IMR-90 (cell line): ENCODE data around the gene KRTAP12-4.

Experiments used
- BHLHE40 ChIP-seq: fragments of 150-350 bp; IDR thresholded peaks from 2 replicates; pipeline ENCODE4 v1.6.1; 2016; ENCODE audit warnings: mild to moderate bottlenecking, low read depth, low read length
- MXI1 ChIP-seq: IDR thresholded peaks from 2 replicates; pipeline ENCODE4 v1.6.1; 2012; ENCODE audit warnings: low read depth, mild to moderate bottlenecking, low read length, moderate library complexity, borderline replicate concordance
- NFE2L2 ChIP-seq: fragments of 150-350 bp; IDR thresholded peaks from 2 replicates; pipeline ENCODE4 v1.6.1; 2016; ENCODE audit warnings: low read depth, mild to moderate bottlenecking, low read length
- POLR2A ChIP-seq: IDR thresholded peaks from 2 replicates; pipeline ENCODE4 v1.6.1; 2012; ENCODE audit warnings: mild to moderate bottlenecking, low read depth, low read length
- RCOR1 ChIP-seq: IDR thresholded peaks from 2 replicates; pipeline ENCODE4 v1.6.1; 2012; ENCODE audit warnings: mild to moderate bottlenecking, low read length, improper control_type of control experiment; ENCODE audit not compliant: insufficient replicate concordance
- RFX5 ChIP-seq: IDR thresholded peaks from 2 replicates; pipeline ENCODE4 v1.8.0; 2012; ENCODE audit warnings: low read depth, mild to moderate bottlenecking, low read length, moderate library complexity
- TF ChIP-seq, protein P1 (sequence below): conservative IDR thresholded peaks from 2 replicates; pipeline ENCODE4 v1.5.1; 2012; ENCODE audit warnings: mild to moderate bottlenecking, low read depth, low read length, improper control_type of control experiment

DNA sequence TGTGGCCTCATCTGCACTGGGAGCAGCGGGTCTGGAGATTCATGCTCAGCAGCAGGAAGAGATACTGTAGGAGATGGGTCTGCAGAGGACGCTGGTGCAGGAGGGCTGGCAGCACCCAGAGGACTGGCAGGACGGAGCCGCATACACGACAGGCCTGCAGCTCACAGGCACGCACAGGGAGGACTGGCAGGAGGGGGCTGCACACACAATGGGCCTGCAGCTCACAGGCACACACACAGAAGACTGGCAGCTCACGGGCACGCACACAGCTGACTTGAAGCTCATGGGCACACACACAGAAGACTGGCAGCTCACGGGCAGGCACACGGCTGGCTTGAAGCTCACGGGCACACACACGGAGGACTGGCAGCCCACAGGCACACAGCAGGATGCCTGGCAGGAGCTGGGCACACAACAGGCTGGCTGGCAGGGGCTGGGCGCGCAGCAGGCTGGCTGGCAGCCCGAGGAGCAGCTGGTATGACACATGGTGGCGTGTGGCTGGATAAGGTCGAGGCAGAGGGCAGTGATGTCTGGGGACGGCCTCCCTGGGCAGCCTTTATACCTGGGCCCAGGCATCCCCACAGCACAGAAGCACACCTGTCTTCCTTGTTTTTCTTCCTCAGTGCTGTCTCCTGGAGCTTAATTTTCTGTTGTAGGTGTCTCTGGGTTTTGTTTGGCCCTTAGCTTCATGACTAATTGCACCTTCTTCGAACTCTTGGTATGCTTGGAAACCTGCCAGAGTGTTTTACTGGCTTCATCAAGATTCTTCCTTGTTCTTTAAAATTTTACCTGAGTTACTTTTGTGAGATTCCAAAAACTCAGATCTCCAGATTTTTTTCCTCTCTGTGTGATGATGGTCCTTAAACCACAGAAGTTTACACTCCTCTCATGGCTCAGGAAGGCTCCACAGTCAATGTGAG, 12.2 kb upstream of the KRTAP12-4 start, which contains the start of gene KRTAP12-2:
- TF ChIP-seq RFX5 (no peak), RCOR1 (no peak), MXI1 (no peak), BHLHE40 (no peak), POLR2A (no peak), NFE2L2 (no peak)
- TF ChIP-seq, protein P1, sequence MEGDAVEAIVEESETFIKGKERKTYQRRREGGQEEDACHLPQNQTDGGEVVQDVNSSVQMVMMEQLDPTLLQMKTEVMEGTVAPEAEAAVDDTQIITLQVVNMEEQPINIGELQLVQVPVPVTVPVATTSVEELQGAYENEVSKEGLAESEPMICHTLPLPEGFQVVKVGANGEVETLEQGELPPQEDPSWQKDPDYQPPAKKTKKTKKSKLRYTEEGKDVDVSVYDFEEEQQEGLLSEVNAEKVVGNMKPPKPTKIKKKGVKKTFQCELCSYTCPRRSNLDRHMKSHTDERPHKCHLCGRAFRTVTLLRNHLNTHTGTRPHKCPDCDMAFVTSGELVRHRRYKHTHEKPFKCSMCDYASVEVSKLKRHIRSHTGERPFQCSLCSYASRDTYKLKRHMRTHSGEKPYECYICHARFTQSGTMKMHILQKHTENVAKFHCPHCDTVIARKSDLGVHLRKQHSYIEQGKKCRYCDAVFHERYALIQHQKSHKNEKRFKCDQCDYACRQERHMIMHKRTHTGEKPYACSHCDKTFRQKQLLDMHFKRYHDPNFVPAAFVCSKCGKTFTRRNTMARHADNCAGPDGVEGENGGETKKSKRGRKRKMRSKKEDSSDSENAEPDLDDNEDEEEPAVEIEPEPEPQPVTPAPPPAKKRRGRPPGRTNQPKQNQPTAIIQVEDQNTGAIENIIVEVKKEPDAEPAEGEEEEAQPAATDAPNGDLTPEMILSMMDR, result no peak
